Pancreas (tissue), 10 donors: ENCODE measurements around the gene LSM10. TPM values are rescaled to one million over a fixed set of nuclear protein-coding genes. Genes with fewer than 3 reads are reported as not detected.

ENCODE experiments used
- ATAC-seq, 4 donors: fragments of 200-7000 bp; cut with Tn5 transposase; one replicate each; pipeline versions ENCODE4 v1.8.0 to v1.9.1; 2020; ENCODE audit warnings: mild to moderate bottlenecking in 4 of 4, moderate library complexity in 4 of 4
- DNase-seq, 6 donors: peaks; one replicate each; pipeline ENCODE4 v3.0.0-alpha.2; 2020
- FAIRE-seq: peaks from 2 replicates; lab custom pipeline; 2012; peaks lifted over from hg19 to GRCh38; lab: Jason Lieb, UNC
- H3K27ac ChIP-seq, 4 donors: fragments of 200-600 bp; sonication (generic); 1 replicate in 3 of 4; 2 replicates in 1 of 4; pipeline versions ENCODE4 v1.5.0 to v1.8.0; 2020
- H3K27me3 ChIP-seq, 4 donors: fragments of 200-600 bp; one replicate each; pipeline ENCODE4 v1.8.0; 2021
- H3K36me3 ChIP-seq, 3 donors: fragments of 200-600 bp; sonication (generic) in 1 of 3; one replicate each; pipeline versions ENCODE4 v1.5.0 to v1.8.0; 2020 to 2021
- H3K4me1 ChIP-seq, 3 donors: fragments of 200-600 bp; one replicate each; pipeline ENCODE4 v1.8.0; 2021
- H3K4me3 ChIP-seq, 4 donors: fragments of 200-600 bp; sonication (generic) in 2 of 4; one replicate each; pipeline versions ENCODE4 v1.5.0 to v1.8.0; 2020 to 2021
- H3K9me3 ChIP-seq, 4 donors: fragments of 200-600 bp; one replicate each; pipeline ENCODE4 v1.8.0; 2021
- WGBS, 2 donors: extraction: QIAGEN DNeasy Blood & Tissue Kit; methylation state at CpG; one replicate each; pipeline ENCODE4 v1.1.7; 2013; 5-methylcytosine and 5-hydroxymethylcytosine counted together
- intact Hi-C, 3 donors: fragments of 100-400 bp; cut with DNase I; formaldehyde crosslinking; loops; one replicate each; pipeline versions ENCODE4 v1.11.1 to v1.14.2; 2022
- polyA plus RNA-seq, 2 donors: library from polyadenylated mRNA; stranded (reverse); fragments of 200-250 nt; gene quantifications; one replicate each; pipeline ENCODE4 v1.2.3, GENCODE V29; 2013
- total RNA-seq, 6 donors: library from RNA; stranded (reverse); fragmentation: NEBNext Ultra II Directional in 4 of 6; extraction: Animal tissue kit (Norgen Biotek cat#: 25700) in 4 of 6; gene quantifications; one replicate each; pipeline versions ENCODE4 v1.2.1 to v1.2.4, GENCODE V29; 2021 to 2023
- TF ChIP-seq, protein P1 (sequence below), 4 donors: fragments of 200-600 bp; sonication (generic) in 3 of 4; IDR thresholded peaks; one replicate each; pipeline versions ENCODE4 v1.5.0 to v1.8.0; 2021; ENCODE audit warnings: antibody characterized with exemption in 4 of 4
- donor health status: healthy with polysubstance abuse.
- donor health status: DM: no; HTN: no; CAD: no; lungs with moderate emphysema.
- donor health status: DM: no; HTN: no; CAD: no.
- donor health status: control.
- donor health status: control.
- donor health status: Bipolar disorder and iron deficiency.
- donor health status: DM: yes; HTN: yes; CAD: no.
- donor health status: DM: no; HTN: no; CAD: no.
- donor health status: DM: no; HTN: no; CAD: no.
- donor health status: DM: yes; HTN: yes; CAD: no.

LSM10 gene
- total and polyA plus RNA-seq, 8 donors, result 9.5 to 26.9 (median 14.3) TPM

DNA sequence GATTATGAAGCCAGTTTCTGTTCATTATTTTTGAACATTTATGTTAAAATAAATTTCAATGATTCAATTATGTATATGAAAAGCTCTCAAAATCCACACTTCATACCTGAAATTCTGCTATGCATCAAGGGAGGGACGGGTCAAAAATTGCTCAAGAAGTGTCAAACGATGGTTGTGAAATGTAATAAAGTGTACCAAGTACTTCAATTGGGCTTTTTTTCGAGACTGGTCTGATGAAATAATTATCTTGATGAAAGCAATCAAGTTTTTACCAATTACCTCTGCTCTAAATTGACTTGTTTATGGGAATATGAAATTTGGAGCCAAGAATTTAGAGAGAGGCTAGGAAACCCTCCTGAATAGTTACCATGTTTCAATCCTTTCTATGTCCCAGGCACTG lies 44.6 kb upstream of the LSM10 start:
- H3K27ac ChIP-seq, result no peak overlapping the region
- 81 to 85% methylated on average over 3 of the region's 3 CpGs for WGBS, 2 donors
- intact Hi-C loops, result no loop called here

DNA sequence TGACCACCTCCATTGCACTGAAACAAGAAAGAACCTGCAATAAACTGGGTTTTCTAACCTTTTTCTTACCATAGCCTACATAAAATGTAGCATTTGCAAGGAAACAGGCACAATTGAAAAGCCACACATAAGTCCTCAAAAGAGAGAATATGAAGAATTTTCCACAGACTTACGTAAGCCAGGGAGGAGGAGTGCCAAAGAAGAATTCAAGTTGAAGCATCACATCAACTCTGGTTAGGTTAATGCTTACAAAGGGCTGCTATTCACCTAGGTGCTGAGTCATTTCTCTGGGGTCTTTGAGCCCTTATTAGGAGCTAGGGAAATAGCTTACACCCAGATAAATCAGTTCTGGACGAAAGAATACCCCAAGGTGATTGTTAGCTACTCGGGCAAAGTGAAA lies 42.9 kb upstream of the LSM10 start:
- Histone ChIP-seq H3K4me1 (no peaks in the 10 kb centered on the region), H3K9me3 (no peaks in the 10 kb centered on the region), H3K36me3 (no peaks in the 10 kb centered on the region), H3K27me3 (no peaks in the 10 kb centered on the region), H3K27ac (no peak overlapping the region), H3K4me3 (no peak overlapping the region)
- TF ChIP-seq, protein P1, sequence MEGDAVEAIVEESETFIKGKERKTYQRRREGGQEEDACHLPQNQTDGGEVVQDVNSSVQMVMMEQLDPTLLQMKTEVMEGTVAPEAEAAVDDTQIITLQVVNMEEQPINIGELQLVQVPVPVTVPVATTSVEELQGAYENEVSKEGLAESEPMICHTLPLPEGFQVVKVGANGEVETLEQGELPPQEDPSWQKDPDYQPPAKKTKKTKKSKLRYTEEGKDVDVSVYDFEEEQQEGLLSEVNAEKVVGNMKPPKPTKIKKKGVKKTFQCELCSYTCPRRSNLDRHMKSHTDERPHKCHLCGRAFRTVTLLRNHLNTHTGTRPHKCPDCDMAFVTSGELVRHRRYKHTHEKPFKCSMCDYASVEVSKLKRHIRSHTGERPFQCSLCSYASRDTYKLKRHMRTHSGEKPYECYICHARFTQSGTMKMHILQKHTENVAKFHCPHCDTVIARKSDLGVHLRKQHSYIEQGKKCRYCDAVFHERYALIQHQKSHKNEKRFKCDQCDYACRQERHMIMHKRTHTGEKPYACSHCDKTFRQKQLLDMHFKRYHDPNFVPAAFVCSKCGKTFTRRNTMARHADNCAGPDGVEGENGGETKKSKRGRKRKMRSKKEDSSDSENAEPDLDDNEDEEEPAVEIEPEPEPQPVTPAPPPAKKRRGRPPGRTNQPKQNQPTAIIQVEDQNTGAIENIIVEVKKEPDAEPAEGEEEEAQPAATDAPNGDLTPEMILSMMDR (IDR thresholded peaks at IDR 0.05), result no peak
- no peak for ATAC-seq
- intact Hi-C loops, result no loop called here
- DNase-seq, result no peak
- 83 to 96% methylated on average over 3 of the region's 3 CpGs for WGBS, 2 donors
- FAIRE-seq, result no peak

More for the DNA sequence above, 44.6 kb upstream of the LSM10 start:
- Histone ChIP-seq H3K36me3 (no peaks in the 10 kb centered on the region), H3K27me3 (no peaks in the 10 kb centered on the region), H3K4me1 (no peaks in the 10 kb centered on the region), H3K4me3 (no peak overlapping the region), H3K9me3 (no peaks in the 10 kb centered on the region)
- ATAC-seq, result no peak
- DNase-seq, result no peak
- TF ChIP-seq, protein P1 (IDR thresholded peaks at IDR 0.05), result no peak
- no peak for FAIRE-seq

DNA sequence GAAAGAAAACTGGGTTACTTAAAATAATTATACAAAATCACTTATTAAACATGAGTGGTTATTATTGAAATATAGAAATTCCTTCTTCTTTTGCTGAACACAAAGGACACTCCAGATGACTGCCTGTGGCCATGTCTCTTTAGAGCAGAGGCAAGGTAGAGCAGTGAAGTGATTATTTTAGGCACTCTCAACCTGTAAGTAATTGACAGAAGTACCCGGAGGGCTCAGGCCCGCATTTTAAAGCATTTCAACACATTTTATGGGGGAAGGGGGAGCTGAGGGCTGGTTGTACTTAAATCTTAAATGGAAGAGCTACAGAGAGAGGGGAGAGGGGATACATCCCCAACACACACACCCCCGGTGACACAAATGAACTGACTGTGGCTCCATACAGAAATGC lies 42.3 kb upstream of the LSM10 start:
- no peak for ATAC-seq
- TF ChIP-seq, protein P1 (IDR thresholded peaks at IDR 0.05), result no peak
- intact Hi-C loops, result no loop called here
- no peak overlapping the region for H3K4me3 ChIP-seq
- FAIRE-seq, result no peak
- 69 to 80% methylated on average over 3 of the region's 3 CpGs for WGBS, 2 donors
- no peaks in the 10 kb centered on the region for H3K9me3 ChIP-seq
- H3K36me3 ChIP-seq, result no peaks in the 10 kb centered on the region
- H3K4me1 ChIP-seq, result no peaks in the 10 kb centered on the region
- H3K27me3 ChIP-seq, result no peaks in the 10 kb centered on the region
- H3K27ac ChIP-seq, result no peak overlapping the region
- DNase-seq, result no peak

DNA sequence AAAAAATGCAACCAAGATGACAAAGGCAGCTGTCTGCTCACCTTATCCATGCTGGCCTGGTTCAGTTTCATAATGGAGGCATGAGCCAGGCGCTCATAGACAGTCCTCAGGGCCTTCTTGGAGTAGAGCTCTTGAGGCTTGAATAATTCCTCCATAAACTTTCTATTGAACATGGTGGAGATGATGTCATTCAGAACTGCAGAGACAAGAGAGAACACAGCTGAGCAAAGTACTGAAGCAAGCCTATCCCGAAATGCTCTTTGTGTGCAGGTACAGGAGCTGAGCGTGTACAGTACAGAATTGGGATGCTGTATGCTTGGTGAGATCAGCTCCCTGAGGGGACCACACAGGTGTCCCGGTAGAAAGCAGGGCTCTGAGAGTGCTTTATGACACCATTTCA lies 41.0 kb upstream of the LSM10 start:
- no peaks in the 10 kb centered on the region for H3K4me1 ChIP-seq
- no peaks in the 10 kb centered on the region for H3K27me3 ChIP-seq
- ATAC-seq (no peak), FAIRE-seq (no peak), DNase-seq (no peak)
- H3K36me3 ChIP-seq, result no peaks in the 10 kb centered on the region
- H3K9me3 ChIP-seq, result no peaks in the 10 kb centered on the region
- intact Hi-C loops, result no loop called here
- H3K4me3 ChIP-seq, result no peak overlapping the region
- no peak overlapping the region for H3K27ac ChIP-seq
- TF ChIP-seq, protein P1 (IDR thresholded peaks at IDR 0.05), result no peak
- 86 to 93% methylated on average over 4 of the region's 4 CpGs for WGBS, 2 donors

DNA sequence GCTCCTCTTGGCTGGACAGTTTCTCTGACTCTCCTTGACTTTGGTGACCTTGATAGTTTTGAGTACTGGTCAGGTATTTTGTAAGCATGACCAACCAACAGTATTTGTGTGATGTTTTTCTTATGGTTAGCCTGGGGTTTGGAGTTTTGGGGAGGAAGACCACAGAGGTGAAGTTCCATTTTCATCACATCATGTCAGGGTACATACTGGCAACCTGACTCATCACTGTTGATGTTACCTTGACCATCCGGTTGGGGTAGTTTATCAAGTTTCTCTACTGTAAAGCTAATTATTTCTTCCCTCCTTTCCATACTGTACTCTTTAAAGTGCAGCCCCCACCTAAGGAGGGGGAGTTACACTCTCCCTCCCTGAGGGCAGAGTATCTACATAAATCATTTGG lies 39.1 kb upstream of the LSM10 start:
- intact Hi-C loops, result no loop called here
- 60 to 69% methylated on average over 1 of the region's 1 CpG for WGBS, 2 donors
- FAIRE-seq, result no peak
- Histone ChIP-seq H3K36me3 (no peaks in the 10 kb centered on the region), H3K4me3 (no peak overlapping the region), H3K27ac (no peak overlapping the region), H3K27me3 (no peaks in the 10 kb centered on the region), H3K4me1 (peaks cover 7 to 11% (median 8%) of the 10 kb centered on the region in 3 donors), H3K9me3 (no peaks in the 10 kb centered on the region)
- DNase-seq, result no peak
- ATAC-seq, result no peak
- TF ChIP-seq, protein P1 (IDR thresholded peaks at IDR 0.05), result no peak
